Activated naive CD4-positive, alpha-beta T cell treated with anti-CD3 and anti-CD28 coated beads, Interleukin-2, amount 50 U/mL, for 16 hours (primary cell): ENCODE data around the gene CEP43.

Experiments used
- DNase-seq: peaks from one replicate; pipeline ENCODE4 v3.0.0-alpha.2; 2020

The CEP43 gene

DNA sequence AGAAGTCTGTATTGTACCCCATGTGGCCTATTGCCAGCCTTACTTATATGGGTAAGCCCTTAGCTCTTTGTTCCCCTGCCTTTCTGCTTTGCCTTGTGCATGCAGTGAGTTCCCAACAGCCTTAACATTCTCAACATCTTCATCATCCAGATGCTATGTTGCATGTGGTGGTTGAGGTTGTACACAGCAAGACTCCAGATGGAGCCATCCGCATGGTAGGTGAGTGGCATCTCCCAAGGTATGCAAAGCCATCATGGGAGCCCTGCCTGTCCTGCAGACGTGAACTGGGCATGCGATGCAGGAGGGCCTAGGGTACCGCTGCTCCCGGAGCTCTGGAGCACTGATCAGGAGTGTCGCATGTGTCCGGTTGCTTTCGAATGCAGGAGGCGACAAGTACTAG, 16.1 kb downstream of the CEP43 start:
- no peak for DNase-seq

DNA sequence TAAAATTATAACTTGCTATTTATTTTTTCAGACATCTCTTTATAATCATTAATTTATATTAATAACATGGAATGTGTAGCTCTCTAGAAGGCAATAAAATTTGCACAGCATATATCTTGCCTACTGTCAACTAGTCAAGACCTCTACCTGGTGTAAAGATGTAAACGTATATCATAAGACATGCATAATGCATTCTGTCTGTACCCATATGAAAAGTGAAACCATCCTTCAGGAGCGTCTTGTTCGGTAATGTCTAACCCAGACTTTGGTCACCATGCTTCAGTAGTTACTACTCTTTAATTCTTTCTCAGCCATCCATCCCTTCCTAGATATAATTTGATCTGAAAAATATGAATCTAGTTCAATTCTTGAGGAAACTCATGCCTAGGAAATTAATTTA, 21.0 kb downstream of the CEP43 start:
- DNase-seq: no peak

DNA sequence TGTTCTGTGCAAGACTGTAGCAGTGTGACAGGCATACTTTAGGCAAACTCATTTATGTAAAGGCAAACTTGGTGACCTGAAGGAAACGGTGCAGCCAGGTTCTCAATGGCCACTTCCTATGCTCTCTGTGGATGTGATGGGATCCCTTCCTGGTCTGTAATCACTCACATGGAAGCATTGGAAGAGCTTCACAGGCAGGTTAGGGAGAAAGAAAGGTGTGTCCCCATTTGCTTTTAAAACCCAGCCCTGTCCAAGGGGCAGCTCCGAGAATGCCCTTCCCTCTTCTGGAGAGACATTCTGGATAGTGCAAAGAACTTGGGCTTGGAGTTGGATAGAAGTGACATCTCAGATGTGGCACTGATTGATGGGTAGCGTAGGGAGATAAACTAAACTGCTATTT, 28.1 kb downstream of the CEP43 start:
- no peak for DNase-seq

DNA sequence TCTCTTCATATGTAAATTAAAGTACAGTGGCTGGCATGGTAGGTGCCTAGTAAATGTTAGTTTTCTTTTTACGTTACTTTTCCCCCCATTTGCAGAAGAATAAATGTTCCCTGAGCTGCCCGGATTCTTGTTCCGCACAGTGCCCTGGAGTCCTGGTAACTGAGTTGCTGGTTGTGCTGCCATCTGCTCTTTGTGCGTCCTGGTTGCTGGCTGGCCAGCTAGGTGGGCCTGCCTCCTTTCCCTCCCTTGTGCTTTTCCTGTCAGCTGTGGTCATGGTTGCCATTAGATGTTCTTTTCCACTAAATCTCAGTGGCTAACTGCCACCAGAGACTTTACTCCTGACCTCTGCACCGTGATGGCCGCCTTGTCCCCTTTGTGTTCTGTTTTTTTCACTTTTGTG, 28.6 kb downstream of the CEP43 start:
- DNase-seq: no peak

DNA sequence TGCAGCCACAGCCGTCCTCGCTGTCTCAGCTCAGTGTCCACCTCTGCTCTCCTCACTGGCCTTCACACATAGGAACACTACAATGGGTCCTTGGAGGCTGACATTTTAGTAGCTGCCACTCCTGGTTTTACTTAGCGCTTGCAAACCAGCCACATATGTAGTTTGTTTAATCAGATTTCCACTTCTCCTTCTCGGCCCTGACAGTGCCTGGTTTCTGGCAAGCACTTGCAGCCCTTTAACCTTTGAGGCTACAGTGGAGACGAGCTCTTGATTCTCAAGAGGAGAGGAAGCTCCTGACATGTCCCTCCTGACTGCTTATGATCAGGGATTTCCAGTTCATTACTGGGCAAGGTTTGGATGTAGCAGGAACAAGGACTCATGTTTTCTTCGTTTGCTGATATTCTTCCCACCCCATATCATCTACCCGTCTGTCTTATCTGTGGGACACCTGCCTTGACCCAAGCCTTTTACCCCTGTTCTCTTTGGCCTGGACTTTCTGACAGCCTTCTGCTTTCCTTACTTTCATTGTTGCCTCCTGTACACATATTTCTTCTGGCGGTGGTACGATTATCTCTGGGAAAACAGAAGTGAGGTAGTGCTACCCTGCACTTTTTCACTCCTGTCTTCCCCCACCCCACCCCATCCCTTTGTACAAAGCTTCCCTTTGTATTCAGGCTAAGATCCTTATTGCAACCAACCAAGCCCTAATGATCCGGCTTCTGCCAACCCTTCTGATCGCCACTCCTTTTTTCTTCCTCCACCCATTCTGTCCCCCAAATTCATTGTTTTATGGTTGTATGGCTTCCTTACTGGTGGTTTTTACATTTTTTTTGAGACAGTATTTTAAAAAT, 31.2 kb downstream of the CEP43 start:
- DNase-seq: no peak

DNA sequence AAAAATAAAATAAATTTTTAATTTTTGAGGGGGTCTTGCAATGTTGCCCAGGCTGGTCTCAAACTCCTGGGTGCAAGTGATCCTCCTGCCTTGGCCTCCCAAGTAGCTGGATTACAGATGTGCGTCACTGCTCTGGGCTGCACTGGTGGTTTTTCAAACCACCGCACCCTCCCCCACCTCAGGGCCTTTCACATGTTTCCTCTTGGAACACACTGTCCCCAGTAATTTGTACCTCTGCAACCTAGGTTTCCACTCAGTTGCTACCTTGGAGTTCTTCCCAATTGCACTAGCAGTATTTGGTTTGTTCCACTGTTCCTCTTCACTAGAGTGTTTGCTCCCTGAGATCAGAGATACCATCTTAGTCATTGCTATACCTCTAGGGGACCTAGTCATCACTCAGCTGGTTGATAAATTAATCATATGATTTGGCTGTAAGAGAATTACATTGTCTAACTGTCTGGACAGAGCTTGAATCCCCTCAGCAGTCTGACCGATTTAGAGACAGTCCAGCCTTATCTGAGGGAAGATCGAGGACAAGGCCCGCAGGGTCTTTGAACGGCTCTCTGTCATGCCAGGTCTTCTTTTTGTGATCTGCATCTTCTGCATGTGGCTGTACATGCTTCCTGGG, 32.0 kb downstream of the CEP43 start:
- no peak for DNase-seq

DNA sequence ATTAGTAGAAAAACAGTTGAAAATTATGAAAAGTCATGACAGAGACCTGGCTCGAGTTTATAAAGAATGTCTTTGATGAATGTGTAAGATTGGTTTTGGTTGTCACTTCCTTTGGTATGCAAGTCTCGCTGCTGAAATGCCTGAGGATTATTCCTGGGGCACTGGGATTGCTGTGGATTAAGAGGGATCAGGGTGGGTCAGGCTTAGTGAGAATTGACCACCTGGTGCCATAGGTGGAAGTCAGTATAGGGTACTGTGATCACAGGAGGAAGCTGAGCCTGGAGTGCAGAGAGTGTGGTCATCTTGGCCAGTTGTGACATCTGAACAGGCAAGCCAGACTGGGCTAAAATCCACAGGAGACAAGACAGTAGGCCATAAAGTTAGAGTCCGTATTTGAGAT, 34.9 kb downstream of the CEP43 start:
- DNase-seq: no peak

DNA sequence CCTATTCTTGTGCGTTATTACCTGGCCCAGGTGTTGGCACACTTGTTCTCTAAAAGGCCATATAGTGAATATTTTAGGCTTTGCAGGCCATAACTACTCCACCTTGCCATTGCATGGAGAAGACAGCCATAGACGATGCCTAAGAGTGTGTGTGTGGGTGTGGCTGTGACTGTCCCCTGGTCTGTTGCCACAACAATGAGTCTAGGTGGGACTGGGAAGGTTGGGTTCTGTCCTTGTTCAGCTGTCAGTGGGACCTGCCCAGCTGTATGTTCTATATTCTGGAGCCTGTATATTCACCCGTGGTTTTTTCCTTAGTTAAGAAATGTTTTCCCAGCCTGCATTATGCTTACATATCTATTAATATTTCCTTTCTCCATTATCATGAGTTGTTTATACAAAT, 38.6 kb downstream of the CEP43 start:
- DNase-seq: no peak

DNA sequence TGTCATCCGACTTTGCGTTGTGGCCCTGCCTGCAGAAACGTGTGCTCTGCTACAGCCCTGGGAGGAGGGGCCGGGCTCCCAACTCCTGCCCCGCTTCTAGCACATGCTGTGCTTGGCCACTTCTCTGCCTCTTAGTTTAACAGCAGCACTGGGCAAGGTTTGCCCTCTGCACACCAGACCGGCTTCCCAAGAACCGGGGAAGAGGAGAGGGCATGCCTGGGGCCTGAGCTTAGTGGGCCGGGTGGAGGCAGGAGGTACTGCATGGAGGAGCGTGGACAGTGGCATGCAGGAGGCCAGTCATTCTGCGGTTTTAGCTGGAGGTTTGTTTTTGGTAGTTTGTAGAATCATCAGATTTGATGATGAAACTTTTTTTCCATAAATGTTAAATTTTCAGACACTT, 45.5 kb downstream of the CEP43 start:
- no peak for DNase-seq

DNA sequence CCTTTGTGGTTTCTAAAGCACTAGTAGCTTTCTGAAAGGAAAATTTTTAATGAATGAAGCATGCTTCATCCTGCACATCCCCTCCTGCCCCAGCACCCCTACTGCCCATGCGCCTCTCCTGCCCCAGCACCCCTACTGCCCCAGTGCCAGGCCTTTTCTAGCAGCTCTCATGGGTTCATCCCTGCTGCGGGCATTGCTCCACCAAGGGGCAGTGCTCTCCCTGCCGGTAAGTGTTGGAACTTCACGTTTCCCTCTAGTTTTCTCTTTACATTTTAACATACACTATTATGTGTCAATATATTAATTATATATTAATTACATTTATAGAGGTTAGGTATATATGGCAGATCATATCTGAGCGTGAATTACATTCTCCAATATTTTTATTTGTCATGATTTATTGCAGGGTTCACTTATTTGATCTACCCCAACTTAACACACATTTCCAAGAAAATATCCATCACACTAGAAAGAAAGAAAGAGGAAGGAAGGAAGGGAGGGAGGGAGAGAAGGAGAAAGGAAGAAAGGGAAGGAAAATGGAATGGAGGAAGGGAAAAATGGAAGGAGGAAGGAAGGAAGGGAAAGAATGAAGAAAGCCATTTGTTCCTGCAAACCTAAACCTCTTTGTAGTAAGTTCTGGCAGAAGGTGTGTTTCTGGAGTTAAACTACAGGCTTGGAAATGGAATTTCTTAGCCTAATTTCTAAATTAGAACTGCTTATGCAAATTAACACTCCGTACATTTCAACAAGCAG, 46.8 kb downstream of the CEP43 start:
- DNase-seq: no peak

DNA sequence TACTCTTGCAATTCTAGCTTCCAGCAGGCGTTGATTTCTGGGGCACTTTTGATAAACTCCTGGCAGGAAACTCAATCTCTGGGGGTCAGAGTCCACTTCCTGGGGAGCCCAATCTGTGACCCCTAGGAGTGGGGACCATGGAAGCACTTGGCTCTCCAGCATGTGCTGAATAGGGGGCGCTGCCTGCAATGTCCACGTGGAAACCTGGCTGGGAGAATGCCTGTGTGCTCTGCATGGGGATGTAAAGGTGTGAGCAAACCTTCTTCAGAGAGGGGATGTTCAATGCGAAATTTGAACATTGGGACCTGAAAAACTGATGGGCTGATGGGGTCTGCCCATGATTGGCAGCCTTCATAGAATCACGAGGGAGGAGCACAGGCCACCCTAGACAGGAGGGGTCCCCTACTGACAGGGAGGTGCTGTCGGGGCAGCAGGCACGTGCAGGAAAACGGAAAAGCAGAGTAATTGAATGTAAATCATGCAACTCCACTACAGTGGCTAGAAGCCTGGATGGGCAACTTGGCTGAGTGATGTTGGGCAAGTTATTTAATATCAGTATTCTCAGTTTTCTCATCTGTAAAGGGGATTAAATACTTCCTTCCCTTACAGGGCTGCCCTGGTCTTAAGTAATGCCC, 47.8 kb downstream of the CEP43 start:
- no peak for DNase-seq

DNA sequence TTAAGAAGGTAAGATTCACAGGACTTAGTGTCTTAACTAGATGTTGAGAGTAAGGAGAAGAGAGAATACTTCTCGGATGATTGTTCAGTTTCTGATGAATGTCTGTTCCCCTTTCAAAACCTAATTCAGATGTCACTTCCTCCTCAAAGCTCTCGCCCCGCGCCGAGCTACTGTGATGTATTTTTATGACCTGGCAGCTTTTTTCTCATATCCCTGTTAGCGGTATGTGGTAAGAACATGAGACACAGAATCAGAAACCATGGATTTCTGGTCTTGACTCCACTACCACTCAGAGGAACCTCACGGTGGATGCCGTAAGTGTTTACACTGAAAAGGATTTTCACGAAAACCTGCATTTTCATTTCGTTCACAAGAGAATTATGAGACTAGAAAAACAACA, 48.4 kb downstream of the CEP43 start:
- DNase-seq: peak; percentile 33
